Measurements from ENCODE around the gene GATA2.

The GATA2 gene

DNA sequence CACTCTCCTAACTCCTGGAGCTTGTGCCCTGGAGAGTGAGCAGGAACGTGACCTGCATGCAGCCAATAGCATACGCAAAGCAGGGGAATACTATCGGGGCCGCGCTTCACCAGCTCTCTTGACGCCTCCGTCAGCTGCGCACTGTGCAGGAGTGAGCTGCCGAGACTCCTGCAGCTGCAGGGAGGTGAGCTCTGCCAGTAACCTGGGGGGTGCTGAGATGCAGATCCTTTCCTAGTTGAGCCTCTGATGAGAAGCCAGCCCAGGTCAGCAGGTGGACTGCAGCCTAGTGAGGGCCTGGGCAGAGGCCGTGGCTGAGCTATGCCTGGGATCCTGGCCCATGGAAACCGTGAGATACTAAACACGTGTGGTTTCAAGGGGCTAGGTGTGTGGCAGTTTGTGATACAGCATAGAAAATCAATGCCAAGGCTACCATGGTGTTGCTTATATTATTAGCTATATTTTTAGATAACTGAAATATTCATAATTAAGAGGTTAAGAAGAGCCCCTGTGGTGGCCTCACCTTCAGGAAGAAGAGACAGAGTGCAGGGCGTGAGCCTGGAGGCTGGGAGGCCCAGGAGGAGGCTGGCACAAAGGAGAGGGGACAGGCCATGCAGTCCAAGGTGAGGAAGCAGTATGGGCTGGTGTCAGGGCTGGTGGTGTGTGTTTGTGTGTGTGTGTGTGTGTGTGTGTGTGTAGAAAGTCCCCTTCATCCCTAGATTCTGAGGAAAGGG, 20.4 kb downstream of the GATA2 start:
- no peak for DNase-seq

DNA sequence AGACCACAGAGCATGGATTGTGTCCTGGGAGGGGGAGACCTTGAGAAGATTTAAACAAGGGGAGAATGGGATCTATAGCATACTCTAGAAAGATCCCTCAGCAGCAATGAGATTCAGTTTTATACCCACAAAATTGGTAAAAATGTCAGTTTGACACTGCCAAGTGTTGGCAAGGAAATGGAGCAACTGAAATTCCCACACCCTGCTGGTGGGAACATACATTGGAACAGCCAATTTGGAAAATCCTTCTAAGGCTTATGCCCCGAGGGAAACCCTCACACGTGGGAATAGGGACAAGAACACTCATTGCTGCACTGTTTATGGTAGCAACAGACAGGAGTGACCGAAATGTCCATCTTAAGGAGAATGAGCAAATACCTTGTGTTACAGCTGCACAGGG, 21.3 kb downstream of the GATA2 start:
- no peak for DNase-seq

DNA sequence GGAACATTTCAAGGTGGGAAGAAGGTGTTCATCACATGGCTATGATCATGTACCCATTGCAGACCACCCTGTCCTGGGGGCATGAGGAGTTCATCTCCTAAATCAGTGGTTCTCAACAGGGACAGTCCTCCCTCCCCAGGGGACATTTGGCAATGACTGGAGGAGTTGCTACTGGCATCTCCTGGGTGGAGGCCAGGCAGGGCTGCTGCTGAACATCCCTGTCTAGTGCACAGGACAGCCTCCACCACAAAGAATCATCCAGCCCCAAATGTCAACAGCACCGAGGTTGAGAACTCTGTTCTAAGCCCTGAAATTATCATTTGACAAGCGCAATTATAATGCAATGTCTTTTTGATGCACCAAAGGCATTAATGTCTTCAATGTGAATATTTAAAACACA, 21.9 kb downstream of the GATA2 start:
- no peak for DNase-seq

GRCh38 chr3:128470134-128470899, 22.7 kb downstream of the GATA2 start:
- DNase-seq: no peak

DNA sequence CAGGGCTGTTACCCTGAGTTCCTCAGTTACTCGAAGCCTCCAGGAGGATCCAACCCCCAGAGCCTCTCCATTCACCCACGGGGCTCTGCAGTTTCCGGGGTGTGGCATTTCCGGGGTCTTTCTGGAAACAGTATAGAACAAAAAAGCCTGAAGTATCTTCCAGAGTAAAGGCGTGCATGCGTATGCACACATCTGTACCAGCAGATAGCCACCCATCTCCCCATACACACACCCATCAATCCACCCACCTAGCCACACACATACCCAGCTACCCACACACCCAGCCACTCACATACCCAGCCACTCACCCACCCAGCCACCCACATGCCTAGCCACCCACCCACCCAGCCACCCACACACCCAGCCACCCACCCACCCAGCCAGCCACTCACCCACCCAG, 23.4 kb downstream of the GATA2 start:
- DNase-seq: no peak

DNA sequence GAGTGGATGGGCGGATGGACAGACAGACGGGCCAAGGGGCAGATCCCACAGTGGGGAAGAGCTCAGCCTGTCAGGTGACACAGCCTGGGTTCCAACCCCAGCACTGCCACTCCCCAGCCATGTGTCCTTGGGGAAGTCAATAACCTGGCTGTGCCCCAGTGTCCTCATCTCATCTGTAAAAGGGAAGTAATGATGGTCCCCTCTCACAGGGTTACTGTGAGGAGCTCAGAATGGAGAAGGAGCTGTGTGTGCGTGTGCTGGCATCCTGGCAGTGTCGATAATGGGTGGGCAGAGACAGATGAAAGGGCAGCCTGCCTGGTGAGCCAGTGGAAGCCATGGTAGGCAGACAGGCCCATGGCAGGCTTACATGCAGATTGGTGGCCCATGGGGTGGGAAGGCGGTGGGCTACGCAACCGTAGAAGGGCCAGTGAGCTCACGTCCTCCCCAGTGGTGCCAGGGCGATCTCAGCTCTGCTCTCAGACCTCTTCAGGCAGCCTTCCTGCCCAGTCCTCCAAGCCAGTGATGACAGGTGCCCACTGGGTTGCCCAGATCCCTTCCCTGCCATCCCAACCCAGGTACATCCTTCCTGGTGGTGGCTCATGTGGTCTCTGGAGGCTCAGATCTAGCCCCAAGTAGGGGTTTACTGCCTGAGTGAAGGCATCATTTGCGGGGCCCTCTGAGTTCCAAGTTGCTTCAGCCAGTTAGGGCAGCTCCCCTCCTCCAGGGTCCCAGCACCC, 24.0 kb downstream of the GATA2 start:
- no peak for DNase-seq

DNA sequence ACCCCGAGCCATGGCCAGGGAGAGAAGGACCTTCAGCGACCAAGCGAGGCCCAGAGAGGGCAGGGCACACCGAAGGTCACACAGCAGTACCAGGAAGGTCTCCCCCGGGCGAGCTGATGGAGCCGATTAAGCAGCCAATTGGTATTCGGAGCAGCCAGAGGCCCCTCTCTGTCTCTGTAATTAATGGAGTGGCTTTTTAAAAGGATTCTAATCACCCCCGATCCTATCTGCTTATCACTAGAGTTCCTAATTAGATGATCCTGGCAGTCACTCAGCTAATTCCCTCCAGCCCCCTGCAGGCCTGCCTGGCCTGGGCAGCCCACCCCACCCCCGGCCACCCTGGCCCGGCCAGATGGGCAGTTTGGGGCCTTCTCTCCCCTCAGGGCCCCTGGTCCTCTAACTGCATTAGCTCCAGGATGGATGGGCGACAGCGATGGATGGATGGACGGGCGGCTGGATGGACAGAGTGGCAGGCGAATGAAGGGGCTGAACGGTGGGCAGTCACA, 24.7 kb downstream of the GATA2 start:
- DNase-seq: no peak

DNA sequence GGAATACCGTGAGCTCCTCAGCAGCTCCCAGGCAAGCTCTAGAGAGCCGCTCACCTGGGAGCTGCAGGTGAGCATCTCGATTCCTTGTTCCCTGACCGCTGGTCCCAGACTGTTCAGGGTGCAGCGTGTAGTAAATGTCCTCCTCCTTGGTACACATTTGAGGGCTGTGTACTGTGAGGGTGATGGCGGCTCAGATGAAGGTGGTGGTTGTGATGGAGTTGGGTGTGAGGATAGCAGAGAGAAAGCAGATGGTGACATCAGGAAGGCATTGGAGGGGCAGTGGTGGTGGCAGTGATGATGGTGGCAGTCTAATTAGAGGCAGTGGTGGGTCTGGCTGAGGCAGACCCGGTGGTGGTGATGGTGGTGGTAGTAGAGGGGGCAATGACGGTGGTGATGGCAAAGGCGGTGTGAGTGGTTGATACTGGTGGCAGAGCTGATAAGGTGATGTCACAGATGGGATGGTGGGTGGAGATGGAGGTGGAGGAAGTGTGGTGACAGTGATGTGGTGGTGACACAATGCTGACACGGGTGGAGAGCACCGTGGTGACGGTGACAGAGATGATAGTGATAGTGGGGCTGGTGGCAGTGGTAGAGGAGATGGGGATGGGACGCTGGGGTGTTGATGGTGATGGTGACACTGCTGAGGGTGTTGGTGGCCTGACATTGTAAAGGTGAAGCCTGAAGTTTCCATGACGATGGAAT, 26.0 kb downstream of the GATA2 start, which contains the start of gene DNAJB8:
DNAJB8 (minus strand) TSS at position 51 of the 702 bp plus-strand sequence. CDS start 3,645 bp downstream, outside the sequence.
- no peak for DNase-seq

GRCh38 chr3:128464702-128465101, 28.3 kb downstream of the GATA2 start:
- DNase-seq: no peak

GRCh38 chr3:128464188-128464587, 28.8 kb downstream of the GATA2 start:
- no peak for DNase-seq

DNA sequence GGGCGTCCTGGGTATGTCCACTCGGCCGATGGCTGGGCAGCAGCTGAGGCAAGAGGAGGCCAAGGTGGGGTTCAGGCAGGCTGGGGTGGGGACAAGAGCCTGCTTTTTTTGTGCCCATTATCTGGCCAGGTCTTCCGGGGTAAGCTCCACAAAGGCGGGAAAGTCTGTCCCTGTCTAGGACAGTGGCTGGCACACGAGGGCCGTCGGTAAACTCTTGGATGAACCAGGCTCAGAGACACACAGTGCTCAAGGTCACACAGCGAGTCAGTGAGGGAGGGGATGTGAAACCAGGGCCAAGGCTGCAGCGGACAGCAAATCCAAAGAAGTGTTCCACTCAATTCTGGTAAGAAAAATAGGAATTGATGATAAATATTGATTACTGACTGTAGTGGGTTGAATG, 29.2 kb downstream of the GATA2 start:
- DNase-seq: no peak

GRCh38 chr3:128463354-128463753, 29.6 kb downstream of the GATA2 start:
- no peak for DNase-seq

GRCh38 chr3:128462931-128463330, 30.1 kb downstream of the GATA2 start:
- no peak for DNase-seq

DNA sequence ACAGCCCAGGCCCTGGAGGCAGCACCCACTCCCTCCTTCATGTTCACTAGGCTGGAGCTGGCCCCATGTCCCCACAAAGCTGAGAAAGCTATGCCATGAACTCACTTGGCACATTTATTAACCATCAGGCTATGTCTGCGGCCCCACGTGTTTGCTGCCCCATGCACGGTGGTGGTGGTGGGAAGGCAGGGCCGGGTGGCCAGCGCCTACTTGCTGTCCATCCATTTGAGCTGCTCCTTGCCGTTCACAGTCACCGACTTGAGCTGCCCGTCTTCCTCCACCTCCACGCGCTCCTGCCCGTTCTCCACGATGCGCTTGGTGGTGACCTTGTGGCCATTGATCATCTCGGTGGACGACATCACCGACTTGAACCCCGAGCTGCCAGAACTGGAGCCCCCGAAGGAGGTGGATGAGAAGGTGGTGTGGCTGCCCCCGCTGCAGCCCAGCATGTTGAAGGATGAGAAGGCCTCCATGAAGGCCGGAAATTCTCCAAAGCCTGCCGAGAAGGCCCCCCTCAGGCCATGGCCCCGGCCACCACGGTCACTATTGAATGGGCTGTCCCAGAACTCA, 30.6 kb downstream of the GATA2 start:
- no peak for DNase-seq

- DNase-seq: no peak
Measured at GRCh38 chr3:128461731-128462130, 31.3 kb downstream of the GATA2 start.

GRCh38 chr3:128459461-128459820, 33.6 kb downstream of the GATA2 start:
- DNase-seq: no peak

DNA sequence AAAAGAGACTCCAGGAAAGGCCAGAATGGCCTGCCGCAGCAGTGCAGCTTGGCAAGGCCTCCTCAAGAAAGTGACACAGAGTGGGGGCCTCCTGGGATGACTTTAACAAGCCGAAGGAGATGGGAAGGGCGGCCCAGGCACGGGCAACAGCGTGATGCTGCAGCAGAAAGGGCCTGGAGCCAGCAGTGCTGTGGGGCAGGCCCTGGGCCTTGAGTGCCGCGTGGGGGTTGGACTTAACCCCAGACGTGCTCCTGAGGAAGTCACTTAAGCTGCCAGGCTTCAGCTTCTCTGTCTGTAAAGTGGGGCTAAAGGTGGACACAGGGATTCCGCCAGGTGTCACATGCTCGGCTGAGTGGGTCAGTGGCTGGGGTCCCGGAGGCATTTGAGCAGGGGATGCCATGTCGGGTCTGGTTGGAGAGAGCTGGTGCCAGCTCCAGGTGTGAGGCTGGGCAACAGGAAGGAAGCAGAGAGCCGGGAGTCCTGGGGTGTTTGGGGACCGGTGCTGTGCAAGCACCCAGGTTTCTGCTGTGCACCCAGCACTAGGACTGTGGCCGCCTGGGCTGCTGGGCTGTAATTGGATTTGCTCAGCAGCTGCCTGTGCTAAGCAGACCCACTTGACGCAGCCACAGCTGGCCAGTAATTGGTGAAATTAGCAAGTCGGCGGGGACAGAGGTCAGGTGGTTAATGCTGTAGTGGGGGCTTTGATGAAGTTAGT, 34.1 kb downstream of the GATA2 start:
- DNase-seq: no peak

GRCh38 chr3:128457937-128458336, 35.1 kb downstream of the GATA2 start:
- no peak for DNase-seq

DNA sequence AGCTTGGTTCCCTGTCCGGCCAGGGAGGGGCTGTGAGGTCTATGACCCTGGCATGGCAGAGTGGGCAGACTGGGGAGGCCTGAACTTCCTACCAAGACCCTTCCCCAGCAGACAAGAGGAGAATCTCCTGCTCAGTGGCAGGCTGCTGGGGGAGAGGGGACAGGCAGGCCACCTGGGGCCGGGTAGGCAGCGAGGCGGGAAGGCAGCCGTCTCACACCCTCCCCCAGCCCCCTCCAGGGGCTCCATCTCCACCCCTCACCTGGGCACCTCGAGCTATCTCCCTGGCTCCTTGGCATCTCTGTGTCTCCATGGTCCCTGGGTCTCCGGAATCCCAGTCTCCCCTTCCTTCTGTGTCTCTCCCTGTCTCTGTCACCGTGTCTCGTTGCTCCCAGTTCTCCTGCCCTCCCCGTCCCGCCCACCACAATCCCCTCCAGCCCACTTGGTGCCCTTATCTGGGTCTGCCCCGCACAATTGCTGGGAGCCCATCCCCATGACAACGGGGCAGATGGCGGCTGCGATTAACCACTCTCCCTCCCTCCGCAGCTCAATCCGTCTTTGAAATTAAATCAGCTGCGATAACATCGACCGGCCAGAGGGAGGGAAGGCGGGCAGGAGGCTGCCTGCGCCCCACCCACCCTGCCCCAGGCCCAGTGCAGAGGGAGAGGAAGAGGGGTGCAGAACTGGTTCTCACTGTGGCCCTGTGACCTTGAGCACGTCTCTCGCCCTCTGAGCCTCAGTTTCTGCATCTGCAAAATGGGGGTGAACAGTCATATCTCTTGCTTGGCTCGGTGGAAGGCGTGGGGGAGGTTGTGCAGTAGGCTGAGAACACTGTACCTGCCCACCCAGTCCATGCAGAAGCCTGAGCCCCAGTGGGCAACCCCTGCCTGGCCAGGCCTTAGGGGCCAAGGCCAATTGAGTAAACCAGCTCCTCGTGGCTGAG, 36.0 kb downstream of the GATA2 start:
- DNase-seq: no peak

All from activated gamma-delta T cell (primary cell).